PC-9 (cell line): ENCODE data around the gene CASS4.

Experiments used
- CTCF ChIP-seq: fragments of 200-600 bp; sonication (generic); conservative IDR thresholded peaks from 2 replicates; pipeline ENCODE4 v1.6.1; 2017; ENCODE audit warnings: mixed run types, antibody characterized with exemption, mild to moderate bottlenecking, moderate library complexity
- EZH2 ChIP-seq: fragments of 200-600 bp; sonication (generic); IDR thresholded peaks from 2 replicates; pipeline ENCODE4 v1.8.0; 2017; ENCODE audit warnings: antibody characterized with exemption, low read depth

GRCh38 chr20:56454754-56455153 is 42.7 kb downstream of the CASS4 start:
- no peak for TF ChIP-seq CTCF
- no peak for TF ChIP-seq EZH2
